Esophagus squamous epithelium (tissue), 4 donors: Measurements from ENCODE around the gene TBXAS1.

Experiments used
- POLR2A ChIP-seq, 4 donors: fragments of 450-650 bp; IDR thresholded peaks; one replicate each; pipeline ENCODE4 v1.6.1; 2017; ENCODE audit warnings: antibody characterized with exemption in 4 of 4, mild to moderate bottlenecking in 4 of 4, moderate library complexity in 3 of 4
- TF ChIP-seq, protein P1 (sequence below), 6 experiments: fragments of 450-650 bp in 4 of 6; fragments of 200-600 bp in 2 of 6; sonication (generic) in 2 of 6; IDR thresholded peaks; one replicate each; pipeline ENCODE4 v1.5.1; 2016 to 2019; ENCODE audit warnings: antibody characterized with exemption in 6 of 6, mild to moderate bottlenecking in 4 of 6, moderate library complexity in 4 of 6

DNA sequence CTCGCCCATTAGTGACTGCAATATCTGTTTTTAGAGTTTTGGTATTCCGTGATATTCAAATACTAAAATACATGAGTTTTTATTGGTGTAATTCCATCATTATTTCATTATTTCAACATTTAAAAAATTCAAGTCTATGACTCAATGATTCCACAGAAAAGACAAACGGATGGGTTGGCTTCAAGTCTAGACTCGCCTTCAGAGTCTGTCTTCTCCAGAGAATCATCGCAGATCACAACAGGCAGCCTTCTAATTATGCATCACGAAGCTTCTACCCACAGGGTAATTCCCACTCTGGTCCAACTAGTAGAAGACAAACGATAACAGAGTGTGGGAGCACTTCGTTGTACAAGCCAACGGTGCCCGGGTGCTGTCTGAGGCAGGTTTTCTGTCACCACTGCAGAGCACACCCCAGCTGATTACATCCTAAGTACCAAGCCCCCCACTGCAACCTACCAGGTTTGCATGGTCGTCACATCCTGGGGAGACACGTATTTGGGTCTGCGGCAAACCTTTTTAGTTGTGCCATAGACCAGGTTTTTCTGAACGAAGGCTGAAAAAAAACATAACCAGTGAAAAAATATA is 204.8 kb downstream of the TBXAS1 start:
- TF ChIP-seq, protein P1, sequence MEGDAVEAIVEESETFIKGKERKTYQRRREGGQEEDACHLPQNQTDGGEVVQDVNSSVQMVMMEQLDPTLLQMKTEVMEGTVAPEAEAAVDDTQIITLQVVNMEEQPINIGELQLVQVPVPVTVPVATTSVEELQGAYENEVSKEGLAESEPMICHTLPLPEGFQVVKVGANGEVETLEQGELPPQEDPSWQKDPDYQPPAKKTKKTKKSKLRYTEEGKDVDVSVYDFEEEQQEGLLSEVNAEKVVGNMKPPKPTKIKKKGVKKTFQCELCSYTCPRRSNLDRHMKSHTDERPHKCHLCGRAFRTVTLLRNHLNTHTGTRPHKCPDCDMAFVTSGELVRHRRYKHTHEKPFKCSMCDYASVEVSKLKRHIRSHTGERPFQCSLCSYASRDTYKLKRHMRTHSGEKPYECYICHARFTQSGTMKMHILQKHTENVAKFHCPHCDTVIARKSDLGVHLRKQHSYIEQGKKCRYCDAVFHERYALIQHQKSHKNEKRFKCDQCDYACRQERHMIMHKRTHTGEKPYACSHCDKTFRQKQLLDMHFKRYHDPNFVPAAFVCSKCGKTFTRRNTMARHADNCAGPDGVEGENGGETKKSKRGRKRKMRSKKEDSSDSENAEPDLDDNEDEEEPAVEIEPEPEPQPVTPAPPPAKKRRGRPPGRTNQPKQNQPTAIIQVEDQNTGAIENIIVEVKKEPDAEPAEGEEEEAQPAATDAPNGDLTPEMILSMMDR (IDR thresholded peaks at IDR 0.05): no peak
- no peak for TF ChIP-seq POLR2A (IDR thresholded peaks at IDR 0.05)
